KOPT-K1 (cell line): Measurements from ENCODE around the gene PARD3B.

ENCODE experiments used
- H3K27ac ChIP-seq: fragments of 200-600 bp; sonication (generic); 2 replicates; pipeline ENCODE4 v1.5.1; 2016; ENCODE audit warnings: antibody characterized with exemption, mild to moderate bottlenecking, low read depth, low read length; ENCODE audit not compliant: poor library complexity, severe bottlenecking
- H3K36me3 ChIP-seq: fragments of 200-600 bp; sonication (generic); 2 replicates; pipeline ENCODE4 v1.5.1; 2017; ENCODE audit warnings: antibody characterized with exemption, mild to moderate bottlenecking, low read length, moderate library complexity; ENCODE audit not compliant: insufficient read depth
- H3K9me3 ChIP-seq: fragments of 200-600 bp; sonication (generic); 2 replicates; pipeline ENCODE4 v1.5.1; 2017; ENCODE audit warnings: antibody characterized with exemption, low read length, mild to moderate bottlenecking; ENCODE audit not compliant: insufficient read depth, poor library complexity, severe bottlenecking

Gene PARD3B

DNA sequence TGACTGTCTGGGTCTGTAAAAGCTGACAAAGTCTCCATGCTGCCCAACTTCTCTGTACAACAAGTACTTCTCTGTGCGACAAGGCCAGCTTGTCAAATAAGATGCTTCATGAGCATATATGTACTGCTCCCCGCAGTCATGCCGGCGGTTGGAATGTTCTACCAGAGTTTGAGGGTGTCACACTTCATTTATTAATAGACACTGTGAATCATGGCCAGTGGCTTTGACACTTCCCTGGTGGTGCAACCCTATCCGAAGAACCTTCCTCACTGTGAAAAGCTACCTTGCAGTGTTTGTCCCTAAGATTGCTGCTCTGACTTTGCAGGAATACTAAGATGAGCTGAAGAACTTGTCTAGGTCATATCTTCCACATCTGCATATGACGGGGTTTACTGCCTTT is 1016.2 kb downstream of the PARD3B start:
- Histone ChIP-seq H3K36me3 (no peaks in the 10 kb centered on the region), H3K27ac (no peak overlapping the region), H3K9me3 (no peaks in the 10 kb centered on the region)

DNA sequence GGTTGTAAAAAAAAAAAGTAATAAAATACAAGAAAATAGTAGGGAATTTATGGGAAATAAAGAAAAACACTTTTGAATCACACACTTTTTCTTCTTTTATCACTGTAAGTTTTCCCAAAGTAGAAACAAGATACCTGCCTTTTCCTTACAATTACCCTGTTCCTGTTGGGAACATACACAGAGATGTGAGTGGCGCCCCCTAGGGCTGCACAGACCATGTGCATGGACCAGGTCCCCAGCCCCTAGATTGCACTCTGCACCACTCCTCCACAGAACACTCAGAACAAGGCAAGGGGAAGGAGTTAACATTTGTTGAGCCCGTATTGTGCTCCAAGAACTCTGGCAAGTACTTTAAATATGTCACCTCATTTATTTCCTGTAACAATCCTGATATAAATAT is 1018.4 kb downstream of the PARD3B start:
- Histone ChIP-seq H3K27ac (no peak overlapping the region), H3K36me3 (no peaks in the 10 kb centered on the region), H3K9me3 (no peaks in the 10 kb centered on the region)

DNA sequence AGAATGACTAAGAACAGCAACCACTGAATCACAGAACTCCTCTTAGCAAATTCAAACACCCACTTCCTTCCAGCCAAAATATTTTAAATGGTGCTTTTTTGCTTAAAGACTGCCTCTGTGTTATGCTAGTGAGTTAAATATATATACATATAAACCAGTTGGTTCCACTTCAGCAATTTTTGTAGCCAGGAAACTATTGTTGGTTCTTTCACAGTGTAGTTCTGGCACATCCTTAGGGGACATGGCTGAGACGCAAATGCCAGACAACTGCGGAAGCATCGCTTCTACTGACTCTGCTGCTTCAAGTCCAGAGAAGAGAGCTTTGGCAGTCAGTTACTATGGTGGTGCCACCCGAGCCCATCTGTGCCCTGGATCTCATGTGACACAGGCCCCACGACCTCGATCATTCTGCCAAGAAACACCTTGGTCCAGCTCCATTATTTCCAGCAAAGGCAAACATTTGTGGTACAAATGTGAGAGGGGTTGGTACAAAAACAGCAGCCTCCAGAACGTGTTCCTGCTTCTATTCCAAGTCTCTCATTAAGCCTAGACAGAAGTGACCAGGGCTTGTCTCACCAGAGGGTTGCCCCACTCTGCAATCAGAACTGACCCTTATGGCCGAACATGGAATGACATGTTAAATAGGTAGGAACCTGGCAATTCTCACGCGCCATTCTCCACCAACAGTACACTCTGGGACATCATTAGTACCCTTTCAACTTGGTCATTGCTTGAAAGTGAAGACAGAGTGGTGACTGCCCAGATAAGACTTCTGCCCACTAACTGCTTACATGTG is 1019.3 kb downstream of the PARD3B start:
- H3K27ac ChIP-seq: no peak overlapping the region
- H3K9me3 ChIP-seq: no peaks in the 10 kb centered on the region
- H3K36me3 ChIP-seq: no peaks in the 10 kb centered on the region

DNA sequence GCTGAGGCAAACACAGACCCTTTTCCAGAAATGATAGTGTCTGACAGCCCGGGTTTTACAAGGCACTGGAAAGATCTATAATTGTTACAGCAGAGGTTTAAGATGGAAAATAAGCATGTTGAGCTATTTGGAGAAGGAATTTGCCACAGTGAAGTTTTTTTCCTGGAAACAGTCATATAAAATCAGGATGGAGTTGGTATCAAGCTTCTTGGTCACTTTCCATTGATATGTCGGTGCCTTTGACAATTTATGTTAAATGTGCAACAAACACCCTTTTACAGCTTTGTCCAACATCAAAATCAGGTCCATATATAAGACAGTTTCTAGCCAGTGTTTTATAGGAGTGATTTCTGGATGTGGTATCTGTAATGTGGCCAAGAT is 1019.9 kb downstream of the PARD3B start:
- H3K36me3 ChIP-seq: no peaks in the 10 kb centered on the region
- no peak overlapping the region for H3K27ac ChIP-seq
- H3K9me3 ChIP-seq: no peaks in the 10 kb centered on the region

DNA sequence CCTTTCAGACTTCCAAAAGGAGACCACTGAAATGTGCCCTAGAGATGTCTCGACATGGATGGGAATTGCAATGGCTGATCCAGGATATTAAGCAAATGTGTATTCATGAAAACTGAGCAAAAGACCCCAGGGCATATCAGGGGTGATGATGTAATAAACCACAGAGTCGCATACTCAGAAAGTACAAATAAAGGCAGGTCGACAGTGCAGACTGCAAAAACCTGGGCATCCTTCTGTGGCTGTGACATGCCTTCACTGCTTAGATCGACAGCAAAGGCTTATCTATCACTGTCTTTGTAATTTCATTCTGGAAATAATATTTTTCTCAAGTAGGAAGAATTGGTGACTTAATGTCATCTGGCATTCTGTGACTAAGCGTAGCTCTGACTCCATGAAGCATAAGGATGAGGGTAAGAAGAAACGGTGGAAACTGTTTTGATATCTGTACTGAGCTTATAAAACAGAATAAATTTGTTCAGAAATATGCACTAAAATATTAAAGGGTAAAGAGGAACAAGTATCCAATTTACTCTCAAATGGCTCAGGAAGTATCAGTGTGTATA is 1021.4 kb downstream of the PARD3B start:
- Histone ChIP-seq H3K9me3 (no peaks in the 10 kb centered on the region), H3K36me3 (no peaks in the 10 kb centered on the region), H3K27ac (no peak overlapping the region)

DNA sequence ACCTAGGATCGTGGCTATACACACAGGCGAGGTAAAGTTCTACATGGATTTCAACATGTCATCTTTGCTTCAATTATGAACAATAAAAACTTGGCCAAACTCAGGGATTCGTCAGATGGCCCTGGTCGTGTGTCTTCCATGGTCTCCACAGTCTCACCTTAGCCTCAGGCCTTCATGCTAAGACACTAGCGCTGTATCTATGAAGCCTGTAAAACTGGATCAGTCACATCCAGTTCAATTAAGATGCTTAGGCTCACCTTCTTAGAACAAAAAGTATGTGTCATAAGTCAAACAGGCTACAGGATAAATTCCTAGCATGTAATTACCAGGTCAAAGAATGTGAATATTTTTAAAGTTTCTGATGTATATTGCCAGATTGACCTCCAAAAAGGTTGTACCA is 1023.3 kb downstream of the PARD3B start:
- no peaks in the 10 kb centered on the region for H3K36me3 ChIP-seq
- no peaks in the 10 kb centered on the region for H3K9me3 ChIP-seq
- H3K27ac ChIP-seq: no peak overlapping the region

DNA sequence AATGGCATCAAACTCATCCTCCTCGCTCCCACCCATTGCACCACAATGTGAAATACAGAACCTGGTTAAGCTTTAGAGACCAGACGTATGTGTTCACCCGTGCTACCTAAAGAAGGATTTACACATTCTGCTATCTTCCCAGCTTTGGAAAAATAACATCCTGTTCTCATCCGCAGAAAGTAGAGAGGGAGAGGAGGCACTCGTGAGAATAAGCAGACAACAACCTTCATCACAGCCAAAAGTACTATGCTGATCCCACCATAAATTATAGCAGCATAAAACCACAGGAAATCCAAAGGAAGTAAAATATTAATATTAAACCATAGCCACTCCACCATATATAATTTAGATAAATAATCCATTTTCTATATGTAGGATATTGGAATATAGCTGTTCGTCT is 1025.4 kb downstream of the PARD3B start:
- Histone ChIP-seq H3K27ac (no peak overlapping the region), H3K36me3 (no peaks in the 10 kb centered on the region), H3K9me3 (no peaks in the 10 kb centered on the region)

DNA sequence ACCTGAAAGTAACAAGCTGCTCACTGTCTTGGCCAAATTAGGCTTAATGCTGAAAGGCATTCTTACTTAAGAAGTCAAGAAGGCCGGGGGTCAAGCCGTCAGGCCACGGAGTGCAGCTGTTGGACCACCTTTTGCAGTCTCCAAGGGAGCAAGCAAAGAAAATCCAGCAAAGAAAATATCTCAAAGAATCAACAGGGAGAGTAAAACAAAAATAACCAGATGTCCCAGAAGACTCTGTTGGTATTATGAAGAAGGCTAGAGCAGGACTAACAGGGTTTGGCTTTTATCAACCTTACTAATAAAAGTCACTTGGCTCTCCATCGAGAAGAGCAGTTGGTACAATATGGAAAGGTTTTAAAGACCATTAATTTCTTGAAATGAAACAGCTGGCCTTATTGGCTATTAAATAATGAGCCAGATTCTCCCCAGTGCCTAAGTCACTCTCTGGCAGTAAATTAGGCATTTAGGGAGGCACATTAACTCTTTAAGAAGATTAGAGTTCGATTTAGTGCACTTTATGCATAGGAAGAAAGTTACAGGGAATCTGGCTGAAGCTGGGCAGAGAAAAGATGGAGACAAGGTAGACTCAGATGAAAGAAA is 1026.2 kb downstream of the PARD3B start:
- Histone ChIP-seq H3K27ac (no peak overlapping the region), H3K36me3 (no peaks in the 10 kb centered on the region), H3K9me3 (no peaks in the 10 kb centered on the region)

DNA sequence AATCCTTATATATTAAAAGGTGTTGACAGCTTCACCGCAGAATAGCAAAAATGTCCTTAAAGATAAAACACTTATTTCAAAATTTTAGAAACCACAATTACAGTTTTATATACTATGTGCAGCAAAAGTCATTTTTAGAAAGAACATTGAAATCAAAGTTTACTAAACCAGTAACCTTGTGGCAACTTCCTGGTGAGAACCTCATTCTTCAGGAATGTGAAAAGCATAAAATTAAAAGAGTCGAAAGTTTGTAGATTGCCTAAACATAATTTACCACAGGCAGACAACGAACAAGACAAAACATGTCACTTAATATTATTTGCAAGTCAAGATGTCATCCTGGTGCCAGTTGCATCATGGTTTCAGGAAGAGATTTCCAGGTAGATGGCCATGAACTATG is 1028.7 kb downstream of the PARD3B start:
- H3K36me3 ChIP-seq: no peaks in the 10 kb centered on the region
- H3K9me3 ChIP-seq: no peaks in the 10 kb centered on the region
- no peak overlapping the region for H3K27ac ChIP-seq

DNA sequence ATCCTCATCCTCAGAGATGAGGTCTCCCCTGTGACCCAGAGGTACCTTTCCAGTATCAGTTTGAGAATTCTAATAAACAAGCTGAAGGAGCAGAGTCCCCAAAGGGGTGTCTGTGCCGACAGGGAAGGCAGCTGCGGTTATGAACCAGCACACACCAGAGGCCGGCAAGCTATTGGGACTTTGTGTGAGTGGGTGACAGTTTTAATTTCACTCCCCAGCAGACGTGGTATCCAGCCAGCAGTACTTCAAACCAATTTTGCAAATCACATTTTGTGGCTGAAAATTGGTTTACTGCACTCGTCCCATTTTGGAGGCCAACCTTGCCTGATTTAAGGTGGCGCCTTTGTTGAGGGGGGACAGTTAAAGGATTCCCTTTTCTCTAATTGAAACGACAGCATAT is 1034.1 kb downstream of the PARD3B start:
- no peak overlapping the region for H3K27ac ChIP-seq
- no peaks in the 10 kb centered on the region for H3K36me3 ChIP-seq
- H3K9me3 ChIP-seq: no peaks in the 10 kb centered on the region

DNA sequence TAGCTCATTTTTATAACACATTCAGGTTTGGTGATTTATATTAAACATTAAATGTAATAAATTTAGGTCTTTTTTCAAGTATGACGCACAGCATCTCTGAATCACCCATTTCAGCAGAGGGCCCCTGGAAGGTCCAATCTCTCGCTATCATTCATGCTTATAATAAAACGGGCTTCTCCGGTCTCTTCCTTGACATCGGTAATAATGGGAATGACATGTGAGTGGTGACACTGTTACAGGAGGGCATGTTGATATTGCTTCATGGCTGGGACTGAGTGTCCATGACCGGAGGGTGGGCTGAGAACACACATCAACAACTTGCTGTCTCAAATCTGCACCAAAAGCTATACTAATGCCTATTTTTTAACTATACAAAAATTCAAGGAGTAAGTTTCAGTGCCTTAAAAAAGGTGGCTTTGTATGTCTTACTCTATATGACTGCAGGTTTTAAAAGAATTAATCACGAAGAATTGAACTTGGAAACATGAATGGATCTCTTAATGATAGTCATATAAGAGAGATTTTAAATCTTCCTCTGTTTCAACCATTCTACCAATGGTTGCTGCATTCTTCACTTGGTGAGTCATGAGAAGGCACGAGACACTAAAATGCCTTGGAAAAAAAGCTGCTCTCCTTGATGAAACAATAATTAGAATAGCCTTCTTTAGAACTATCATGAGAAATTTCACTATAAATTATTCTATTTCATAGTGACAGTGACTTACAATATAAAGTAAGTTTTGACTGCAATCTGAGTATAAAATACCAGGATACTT is 1035.1 kb downstream of the PARD3B start:
- no peak overlapping the region for H3K27ac ChIP-seq

DNA sequence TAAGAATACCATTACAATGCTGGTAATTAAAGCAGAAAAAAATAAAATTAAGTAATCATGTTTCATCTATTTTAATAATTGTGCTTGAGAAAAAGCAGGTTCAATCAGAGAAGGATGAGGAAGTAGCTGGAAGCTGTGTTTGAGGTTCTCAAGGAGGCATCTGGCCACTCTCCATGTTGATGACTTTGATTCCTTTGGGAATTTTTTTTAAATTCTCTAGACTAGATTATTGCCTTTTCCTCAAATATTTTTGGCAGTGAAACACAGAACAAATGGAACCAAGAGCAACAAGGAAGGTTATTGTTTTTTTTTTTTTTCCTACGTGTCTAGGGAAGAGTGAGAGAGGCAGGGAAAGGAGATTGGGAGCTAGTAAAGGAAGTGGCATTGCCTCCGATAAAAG is 1037.1 kb downstream of the PARD3B start:
- no peaks in the 10 kb centered on the region for H3K36me3 ChIP-seq
- H3K27ac ChIP-seq: no peak overlapping the region
- no peaks in the 10 kb centered on the region for H3K9me3 ChIP-seq

More for the DNA sequence above, 1035.1 kb downstream of the PARD3B start:
- Histone ChIP-seq H3K36me3 (no peaks in the 10 kb centered on the region), H3K9me3 (no peaks in the 10 kb centered on the region)

DNA sequence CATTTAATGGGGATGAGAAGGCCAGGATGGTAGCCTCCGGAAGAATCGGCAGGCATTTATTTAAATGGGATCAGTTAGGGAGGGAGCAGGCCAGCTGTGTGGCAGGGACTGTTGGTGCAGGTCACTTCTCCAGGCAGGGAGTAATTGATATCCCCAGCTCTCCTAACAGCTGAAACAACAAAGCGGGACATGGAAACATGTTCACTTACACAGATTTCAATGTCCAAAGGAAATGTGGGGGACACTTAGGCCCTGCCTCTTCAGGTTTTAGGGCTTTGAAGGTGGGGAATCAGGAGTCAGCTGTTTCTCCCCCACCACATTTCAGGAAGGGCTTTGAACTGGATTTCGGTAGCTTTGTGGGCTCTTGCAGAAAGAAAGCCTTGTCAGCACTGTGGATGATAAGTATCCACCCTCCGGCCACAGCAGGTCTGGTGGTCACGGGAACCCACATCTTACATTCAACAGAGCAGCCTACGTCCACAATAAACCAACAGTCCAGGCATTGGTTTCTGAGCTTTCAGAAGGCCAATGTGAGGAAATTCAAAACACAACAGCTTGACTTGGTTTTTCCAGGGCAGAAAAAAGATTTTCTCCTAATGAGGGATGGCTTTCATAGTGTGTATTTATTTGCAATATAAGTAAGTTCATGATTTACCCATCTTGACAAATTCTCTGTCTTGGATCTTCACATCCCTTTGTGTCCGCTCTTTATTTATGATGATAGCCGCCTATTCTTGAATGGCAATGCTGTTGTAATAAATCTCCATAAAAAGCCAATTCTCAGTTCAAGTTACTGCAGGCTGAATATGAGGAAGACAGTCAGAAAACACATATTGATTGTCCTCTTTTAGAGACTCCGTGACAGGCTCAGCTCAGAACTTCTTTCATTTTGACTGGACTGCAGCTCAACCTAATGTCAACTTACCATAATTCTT is 1040.4 kb downstream of the PARD3B start:
- no peaks in the 10 kb centered on the region for H3K36me3 ChIP-seq
- H3K9me3 ChIP-seq: no peaks in the 10 kb centered on the region
- H3K27ac ChIP-seq: no peak overlapping the region

DNA sequence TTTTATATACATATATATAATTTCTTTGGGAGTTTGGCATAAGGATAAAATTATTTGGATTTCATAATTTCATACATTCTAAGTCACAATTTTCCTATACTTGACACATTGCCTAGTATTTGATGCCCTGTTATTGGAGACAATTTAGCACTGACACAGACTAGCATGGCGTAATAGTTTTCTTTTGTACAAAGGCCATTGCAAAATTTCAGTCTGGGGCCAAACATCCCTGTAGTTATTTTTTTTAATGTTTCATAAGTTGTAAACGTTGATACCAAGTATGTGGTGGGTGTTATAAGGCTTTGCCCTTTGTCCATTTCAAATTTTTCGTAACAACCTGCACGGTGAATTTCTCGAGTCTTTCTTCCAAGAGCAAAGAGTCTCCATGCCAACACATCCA is 1041.4 kb downstream of the PARD3B start:
- no peak overlapping the region for H3K27ac ChIP-seq

More for the DNA sequence above, 1041.4 kb downstream of the PARD3B start:
- Histone ChIP-seq H3K9me3 (no peaks in the 10 kb centered on the region), H3K36me3 (no peaks in the 10 kb centered on the region)
